Stromal cell of bone marrow (primary cell): ENCODE results near the gene ATXN7L1.
A peak's percentile ranks its signal among the peaks of the same experiment; 100 is the strongest.

Source experiments
- DNase-seq: peaks from one replicate; pipeline ENCODE4 v3.0.0-alpha.2; 2012; ENCODE audit warnings: low read depth

Gene ATXN7L1

DNA sequence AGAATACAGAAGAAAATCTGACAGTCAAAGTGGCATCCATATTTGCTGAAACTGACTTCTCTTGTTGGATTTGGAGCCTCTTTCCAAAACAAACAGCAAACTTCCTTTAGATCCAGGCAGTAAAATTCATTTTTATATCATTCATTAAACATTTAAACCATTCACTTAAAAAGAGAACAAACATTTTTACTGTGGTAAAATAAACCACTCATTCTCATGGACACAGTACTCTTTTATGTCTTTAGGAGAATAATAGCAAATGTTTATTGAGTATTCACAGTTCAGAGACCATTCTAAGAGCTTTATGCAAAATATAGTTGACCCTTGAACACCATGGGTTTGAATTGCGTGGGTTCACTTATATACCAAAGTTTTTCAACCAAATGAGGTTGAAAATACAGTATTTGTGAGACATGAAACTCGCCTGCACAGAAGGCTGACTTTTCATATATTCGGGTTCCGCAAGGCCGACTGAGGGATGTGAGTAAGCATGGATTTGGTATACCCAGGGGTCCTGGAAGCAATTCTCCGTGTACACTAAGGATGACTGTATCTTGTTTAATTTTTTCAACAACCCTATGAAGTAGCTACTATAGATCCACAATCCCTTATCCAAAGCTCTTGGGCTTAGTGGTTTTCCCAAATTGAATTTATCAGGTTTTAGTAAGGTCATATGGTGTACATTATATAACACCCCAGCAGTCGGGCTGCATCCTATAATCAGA is 49.1 kb downstream of the ATXN7L1 start:
- no peak for DNase-seq

DNA sequence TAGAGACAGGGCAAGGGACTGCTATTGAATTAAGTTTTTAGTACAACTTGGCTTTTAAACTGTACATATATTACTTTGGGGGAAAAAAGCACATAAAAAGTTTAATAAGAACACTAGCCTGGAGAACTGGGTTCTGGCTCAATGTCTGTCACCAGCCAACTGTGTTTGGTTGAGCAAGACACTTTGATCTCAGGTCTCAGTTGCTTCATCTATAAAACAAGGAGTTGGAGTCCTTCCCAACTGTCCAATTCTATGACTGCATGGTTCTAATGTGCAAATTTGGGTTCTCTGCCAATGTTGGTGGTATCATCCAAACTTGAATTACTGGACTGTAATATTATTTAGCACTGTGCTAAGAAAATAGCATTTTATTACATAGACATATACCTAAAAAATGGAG is 50.3 kb downstream of the ATXN7L1 start:
- DNase-seq, result peak; percentile 61

DNA sequence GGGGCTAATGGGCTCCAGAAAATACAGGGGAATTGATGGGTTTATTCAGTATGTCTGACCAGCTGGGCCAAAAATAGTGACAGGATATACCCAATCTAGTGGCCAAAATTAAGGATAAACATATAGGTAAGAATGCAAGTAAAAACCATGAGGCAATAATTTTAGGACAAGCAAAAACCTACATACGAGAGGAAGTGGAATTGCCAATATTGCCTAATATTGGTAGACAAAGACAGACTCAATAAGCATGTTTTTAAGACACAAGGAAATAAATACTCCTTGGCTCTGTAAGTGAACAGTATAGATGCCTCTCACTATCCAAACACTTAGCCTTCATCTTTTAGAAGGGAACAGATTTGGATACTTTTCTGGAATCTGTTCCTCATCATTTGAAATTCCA is 51.0 kb downstream of the ATXN7L1 start:
- no peak for DNase-seq

DNA sequence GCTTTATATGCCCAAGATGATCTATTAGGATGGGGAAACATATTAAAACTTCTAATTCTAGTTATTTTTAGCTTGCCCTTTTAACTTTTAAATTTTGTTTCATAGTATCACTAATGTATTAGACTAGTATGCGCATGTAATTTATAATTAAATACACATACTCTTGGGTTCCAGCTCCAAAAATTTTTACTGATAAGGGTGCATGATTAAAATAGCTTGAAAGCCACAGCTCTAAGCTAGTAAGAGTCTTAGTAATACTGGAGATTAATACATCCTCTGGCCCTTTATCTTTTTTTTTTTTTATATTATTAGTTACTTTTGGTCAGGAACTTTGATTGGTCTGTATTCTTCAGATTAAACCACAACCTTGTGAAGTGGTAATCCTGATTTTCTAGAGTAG is 53.6 kb downstream of the ATXN7L1 start:
- no peak for DNase-seq

DNA sequence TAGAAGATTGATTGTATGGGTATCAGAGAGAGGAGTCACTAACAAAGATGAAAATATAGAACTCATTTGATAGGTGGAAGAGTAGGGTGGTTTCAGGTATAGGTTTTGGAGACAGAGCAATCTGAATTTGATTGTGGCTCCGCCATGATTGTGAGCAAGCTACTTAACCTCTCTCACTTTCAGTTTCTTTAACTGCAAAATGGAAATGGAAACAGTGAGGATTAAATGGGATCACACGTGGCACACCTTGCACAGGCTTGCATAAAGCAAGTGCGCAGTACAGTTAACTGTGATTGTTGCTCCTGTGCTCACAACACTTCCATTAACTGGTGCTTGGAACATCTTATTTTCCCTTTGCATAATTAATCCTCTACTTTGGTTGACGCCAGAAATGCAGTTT is 54.9 kb downstream of the ATXN7L1 start:
- DNase-seq, result no peak

DNA sequence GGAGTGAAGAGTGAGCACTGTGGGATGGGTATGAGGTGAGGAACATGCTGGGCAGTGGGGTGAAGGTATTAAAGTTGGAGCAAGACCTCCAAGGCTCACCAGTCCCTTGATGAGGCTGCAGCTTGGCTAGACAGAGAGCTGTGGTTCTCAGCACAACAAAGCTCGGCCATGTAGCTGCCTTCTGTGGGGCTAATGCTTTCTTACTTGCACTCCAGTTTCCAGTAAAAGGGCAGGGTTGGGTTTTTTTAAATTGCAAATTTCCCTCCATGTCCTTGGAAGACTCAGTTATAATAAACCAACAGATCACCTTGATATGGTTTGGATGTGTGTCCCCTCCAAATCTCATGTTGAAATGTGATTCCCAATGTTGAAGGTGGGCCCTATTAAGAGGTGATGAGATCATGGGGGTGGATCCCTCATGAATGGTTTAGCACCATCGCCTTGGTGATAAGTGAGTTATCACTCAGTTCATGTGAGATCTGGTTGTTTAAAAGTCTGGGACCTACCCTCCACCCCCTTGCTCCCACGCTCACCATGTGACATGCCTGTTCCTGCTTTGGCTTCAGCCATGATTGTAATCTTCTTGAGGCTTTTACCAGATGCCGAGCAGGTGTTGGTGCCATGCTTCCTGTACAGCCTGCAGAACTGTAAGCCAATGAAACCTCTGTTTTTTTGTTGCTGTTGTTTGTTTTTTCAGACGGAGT is 55.9 kb downstream of the ATXN7L1 start:
- no peak for DNase-seq

DNA sequence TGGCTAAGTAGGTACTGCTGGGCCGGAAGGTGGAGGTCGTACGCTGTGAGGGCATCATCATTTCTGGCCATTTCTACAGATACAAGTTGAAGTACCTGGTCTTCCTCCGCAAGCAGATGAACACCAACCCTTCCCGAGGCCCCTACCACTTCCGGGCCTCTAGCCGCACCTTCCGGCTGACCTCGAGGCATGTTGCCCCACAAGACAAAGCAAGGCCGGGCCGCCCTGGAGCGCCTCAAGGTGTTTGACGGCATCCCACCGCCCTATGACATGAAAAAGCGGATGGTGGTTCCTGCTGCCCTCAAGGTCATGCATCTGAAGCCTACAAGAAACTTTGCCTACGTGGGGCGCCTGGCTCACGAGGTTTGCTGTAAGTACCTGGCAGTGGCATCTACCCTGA is 56.8 kb downstream of the ATXN7L1 start:
- no peak for DNase-seq

DNA sequence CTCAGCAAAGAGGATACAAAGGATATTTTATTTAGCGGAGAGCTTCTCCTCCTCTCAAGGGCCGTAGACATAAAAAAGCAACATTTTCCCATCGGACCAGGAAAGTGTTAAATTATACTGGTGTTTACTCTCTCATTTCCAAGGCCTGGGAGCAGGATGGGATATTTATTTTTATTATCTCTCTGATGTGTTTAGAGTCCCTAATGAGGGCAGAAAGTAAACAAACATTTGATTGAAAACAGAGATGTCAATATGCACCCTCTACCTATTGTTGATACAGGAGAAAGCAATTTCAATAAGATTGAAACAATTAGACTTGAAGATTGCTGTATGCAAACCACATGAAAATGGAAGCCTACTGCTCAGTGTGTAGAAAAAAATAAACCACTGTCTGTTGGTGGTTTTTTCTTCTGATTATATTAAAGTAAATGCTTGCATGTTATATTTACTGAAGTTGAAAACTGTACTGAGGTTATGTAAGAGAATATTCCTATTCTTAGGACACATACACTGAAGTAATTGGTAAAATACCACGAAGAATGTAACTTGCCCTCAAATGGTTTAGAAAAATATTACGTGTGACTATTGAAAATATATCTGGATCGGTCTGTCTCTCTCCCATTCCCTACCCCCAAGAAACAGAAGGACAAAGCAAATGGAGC is 59.3 kb downstream of the ATXN7L1 start:
- DNase-seq, result no peak

DNA sequence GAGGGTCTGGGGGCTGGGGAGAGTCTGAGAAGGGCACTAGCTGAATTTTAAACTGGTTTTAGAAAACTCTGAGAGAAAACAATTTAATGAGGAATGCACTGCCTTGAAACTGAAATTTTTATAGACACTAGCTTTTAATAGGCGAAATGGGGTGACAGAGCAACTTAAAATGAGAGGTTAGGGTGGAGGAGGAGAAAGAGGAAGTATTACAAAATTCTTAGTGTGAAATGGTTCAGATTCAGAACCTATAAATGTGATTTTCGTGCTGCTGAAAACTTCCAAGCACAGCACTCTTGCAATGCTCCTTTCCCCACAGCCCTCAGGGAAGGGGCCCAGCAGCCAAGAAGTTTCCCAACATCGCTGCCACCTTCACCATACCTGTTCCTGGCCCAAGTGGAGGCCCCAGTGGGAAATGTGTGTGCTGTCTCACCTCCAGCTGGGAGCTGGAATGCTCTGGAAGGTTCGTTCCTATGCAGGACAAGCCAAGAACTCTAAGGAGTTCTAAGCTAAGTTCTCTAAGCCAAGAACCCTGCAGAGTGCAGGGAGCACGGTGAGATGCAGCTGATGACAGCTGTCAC is 60.0 kb downstream of the ATXN7L1 start:
- no peak for DNase-seq

DNA sequence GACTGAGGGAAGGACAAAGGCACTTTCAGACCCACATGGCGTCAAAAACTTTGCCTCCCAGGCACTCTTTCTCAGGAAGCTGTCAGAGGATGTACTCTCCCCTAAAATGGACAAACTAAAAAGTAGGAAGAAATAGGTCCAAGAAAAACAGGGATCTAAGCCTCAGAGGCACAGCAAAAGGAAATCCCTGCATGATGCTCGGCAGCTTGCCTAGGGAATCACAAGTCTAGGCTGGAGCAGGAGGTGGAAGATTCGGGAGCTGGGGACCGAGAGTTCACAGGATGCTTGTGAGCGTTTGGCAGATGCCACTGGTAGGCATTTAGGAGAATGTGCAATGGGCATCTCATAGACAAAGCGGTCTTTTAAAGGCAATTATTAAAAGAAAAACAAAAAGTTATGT is 60.8 kb downstream of the ATXN7L1 start:
- no peak for DNase-seq

DNA sequence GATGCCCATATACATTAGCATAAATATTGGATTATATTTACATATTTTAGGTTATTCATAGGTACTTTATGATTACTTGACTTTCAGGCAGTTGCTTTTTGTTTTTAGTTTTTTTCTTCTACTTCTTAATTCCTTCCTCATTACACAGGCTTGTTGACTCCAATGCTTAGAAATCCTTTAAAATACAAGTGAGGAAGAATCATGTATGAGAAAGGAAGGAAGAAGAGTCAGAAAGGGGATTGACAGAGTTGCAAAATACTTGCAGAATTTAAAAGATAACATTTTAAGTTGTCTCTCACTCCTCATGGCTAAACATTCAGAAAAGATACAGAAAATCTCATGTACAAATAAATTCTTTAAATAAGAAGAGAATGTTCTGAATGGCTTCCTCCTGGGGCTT is 61.9 kb downstream of the ATXN7L1 start:
- no peak for DNase-seq

DNA sequence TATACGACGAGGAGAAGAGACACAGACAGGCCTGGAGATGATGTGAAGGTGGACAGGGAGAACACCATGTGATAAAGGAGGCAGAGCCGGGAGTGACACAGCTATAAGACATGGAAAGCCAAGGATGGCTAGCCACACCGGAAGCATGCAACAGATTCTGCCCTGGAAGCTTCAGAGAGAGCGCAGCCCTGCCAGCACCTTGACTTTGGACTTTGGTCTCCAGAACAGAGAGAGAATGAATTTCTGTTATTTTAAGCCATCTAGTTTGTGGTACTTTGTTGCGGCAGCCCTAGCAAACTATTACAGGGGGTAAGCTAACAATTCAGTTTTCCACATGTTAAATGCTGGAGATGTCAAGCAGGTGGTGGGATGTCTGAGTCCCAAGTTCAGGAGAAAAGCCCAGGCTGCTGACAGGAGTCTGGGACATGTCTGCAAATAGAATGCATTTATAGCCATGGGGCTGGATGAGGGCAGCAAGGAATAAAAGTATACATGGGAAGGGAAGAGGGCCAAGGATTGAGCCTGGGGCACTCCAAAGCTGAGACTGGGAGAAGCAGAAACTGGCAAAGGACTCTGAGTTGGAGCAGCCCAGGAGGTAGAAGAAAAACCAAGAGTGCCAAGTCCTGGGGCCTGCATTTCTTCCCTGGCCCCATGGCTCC is 65.1 kb downstream of the ATXN7L1 start:
- no peak for DNase-seq

DNA sequence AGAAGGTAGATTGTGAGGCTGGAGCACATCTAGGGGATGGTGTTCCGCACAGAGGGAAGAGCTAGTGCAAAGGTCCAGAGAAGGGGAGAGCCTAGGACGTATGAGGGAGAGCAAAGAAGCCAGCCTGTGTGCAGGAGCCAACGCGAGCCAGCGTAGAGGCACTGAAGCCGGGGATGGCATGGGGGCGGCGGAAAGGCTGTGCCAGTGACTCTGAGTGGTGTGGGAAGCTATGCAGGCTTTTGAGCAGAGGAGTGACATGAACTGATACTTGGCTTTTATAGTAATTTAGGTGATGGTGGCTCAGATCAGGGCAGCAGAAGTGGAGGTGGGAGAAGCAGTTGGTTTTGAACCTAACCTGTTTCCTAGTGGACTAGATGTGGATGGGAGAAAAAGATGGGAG is 65.8 kb downstream of the ATXN7L1 start:
- no peak for DNase-seq

DNA sequence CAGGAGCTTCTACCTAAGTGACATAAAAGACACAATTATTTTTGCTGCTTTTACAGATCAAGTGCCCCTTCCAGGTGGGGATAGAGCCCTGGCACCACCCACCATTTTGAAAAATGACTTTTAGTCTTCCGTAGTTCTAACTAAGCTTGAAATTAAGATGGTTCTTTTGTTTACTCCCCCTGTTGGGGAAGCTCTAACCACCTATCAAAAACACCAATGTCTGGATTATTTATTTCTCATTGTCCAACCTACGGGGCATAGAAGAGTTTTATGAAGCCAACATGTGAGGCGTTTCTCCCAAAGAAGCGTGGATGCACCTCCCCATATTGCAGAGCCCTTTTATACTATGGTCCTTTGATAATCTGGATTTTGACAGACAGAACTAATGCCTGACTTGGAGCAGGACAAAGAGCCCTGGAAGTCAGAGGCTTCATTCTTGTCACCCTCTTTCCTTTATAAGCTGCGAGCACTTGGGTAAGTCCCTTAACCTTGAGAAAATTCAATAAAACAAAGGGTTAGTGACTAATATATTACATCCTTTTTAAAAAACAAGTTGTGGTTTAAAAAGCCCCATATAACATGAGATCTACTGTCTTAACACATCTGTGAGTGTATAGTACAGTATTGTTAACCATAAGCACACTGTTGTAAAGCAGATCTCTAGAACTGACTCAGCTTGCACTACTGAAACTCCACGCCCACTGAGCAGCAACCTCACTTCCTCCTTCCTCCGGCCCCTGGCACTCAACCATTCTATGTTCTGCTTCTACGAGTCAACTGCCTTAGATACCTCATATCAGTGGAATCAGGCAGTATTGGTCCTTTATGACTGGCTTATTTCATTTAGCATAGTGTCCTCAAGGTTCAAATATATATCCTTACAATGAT is 67.5 kb downstream of the ATXN7L1 start:
- DNase-seq, result no peak

DNA sequence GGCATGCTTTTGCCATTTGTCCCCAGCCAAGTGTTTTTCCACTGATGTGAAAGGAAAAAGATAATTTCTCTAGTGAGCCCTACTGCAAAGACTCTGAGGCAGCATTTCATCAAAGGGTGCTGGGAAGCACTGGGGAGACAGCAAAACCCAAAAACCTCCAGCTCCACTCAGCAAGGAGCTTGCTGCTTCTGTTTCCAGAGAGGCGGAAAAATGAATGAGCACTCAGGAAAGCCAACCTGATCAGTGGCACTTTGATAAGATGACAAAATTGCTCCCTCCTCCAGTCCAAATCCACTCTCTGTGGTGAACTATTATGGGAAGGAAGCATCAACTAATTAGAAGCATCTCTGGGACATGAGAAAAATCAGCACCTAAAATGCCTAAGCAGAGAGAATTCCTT is 68.2 kb downstream of the ATXN7L1 start:
- DNase-seq, result no peak

DNA sequence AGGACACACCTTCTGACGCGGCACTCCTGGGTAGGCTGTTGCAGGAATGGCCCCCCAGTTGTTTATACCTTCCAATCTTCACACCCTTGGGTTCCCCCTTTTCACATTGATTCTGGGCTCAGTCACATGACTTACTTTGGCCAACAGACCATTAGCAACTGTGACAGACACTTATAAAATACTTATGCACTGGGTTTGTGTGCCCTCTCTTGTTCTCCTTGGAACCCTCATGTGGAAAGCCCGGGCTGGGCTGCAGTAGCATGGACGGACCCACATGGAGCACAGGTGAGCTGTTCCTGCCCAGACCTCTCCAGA is 69.0 kb downstream of the ATXN7L1 start:
- DNase-seq, result no peak

DNA sequence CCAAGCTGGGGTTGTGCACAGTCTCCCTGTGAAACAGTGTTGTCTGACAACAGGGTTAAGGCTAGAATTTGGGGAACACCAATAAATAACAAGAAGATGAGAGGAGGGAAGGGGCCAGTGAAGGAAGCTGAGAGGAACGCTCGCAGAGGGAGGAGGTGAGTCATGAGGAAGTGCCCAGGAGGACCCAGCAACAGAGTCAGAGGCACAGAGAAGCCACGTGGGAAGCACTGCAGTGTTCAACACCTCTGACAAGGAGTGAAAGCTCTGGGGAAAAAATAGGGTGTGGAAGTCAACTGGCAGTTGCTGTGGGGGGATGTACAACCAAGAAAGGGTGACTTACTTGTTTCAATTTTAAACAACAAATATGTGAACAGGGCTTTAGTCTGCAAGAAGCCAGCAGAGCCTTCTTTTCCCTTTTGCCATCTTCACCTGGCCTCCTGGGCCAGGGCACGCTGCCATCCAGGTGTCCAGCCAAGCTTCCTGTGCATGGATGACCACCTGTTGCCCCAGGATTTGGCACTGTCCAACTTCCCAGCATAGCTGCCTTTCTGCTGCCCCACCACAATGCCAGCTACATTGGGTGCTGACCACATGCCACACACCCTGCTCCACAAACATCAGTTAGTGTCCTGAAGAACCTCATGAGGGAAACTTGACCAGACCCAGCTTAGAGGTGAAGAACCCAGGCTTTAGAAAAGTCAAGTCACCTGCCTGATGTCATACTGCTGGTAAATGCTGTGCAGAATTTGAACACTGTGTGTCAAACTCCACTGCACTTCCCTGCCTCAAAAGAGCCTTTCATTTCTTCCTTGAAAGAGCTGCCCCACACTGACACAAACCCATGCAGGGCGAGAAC is 69.6 kb downstream of the ATXN7L1 start:
- no peak for DNase-seq

DNA sequence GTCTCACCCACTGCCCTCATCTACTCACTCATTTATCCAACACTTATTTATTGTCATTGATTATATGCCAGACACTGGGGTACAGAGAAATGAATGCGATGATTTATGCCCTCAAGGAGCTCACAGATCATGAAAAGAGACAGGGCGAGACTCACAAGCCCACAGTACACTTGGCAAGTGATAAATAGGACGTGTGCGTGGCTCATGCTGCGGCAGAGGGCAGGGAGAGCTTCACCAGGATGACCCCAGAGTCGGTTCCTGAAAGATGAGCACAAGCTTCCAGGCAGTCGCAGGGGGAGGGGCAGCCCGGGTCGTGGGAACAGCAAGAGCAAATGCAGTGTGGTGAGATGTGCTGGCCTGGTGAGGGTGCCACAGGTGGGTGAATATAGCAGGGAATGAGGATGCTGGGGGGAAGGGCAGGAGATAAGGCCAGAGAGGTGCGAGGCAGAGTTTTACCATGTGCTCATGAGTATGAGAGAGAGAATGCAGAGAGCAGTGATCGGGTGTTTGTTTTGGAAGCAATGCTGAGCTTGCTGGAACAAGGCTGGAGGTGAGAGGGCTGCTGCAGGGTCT is 70.9 kb downstream of the ATXN7L1 start:
- no peak for DNase-seq

DNA sequence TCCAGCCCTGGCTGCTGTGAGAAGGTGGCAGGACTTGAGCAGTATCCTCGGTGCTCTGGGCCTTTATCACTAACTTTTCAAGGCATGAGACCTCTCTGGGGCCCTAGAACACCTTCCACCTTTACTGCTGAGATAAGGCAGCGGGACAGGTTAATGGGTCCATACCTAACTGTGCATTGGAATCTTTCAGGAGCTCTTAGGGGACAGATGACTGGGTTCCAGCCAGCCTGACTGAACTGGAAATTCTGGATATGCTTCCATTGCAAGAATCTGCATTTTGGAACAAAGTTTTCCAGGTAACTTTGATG is 73.0 kb downstream of the ATXN7L1 start:
- no peak for DNase-seq

DNA sequence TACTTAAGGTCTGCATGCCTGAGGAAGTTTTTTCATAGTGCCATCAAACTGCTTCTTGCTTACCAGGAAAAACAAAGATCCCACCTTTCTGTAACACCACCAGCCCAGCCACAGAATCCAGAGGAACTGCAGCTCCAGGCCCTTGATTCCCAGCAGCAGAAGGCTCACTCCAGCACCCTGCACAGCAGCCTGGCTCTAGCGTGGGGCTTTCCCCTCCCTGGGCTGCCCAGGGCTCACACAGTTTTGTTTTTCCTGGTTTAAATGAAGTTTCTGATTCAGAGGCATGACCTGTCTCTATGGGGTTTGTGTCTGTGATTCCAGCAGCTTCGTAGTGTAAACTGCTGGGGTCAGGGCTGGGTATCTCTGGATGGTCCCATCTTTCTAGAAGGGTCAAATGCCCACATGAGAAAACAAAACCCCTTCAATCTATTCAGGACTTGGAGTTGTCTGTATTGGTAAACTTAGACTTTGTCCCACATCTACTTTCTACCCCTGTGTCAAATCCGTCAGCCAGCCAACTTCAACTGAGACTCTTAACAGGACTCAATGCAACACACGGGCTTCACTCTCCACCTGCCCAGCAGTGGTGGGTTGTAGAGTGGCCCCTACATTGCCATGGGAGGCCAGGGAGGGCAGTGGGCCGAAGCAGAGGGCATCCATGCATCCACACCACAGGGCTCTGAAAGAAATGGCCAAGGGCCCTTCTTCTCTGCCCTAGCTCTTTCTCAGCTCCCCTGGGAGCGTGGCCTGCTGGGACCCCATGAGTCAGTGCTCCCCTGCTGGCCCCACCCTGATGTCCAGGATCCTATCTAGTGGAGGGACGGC is 73.6 kb downstream of the ATXN7L1 start:
- no peak for DNase-seq
